B cell (primary cell): ENCODE measurements around the gene CES1. TPM values are rescaled to one million over a fixed set of nuclear protein-coding genes. Genes with fewer than 3 reads are reported as not detected.
"Not testable (repeated sequence)": the region's sequence is repeated elsewhere in the genome, so short reads cannot be mapped to it uniquely, and the experiment has no call there.

ENCODE experiments used
- ATAC-seq: fragments of 200-7000 bp; cut with Tn5 transposase; one replicate; pipeline ENCODE4 v1.10.0; 2021; ENCODE audit warnings: low read depth, mild to moderate bottlenecking, moderate number of reproducible peaks, moderate library complexity
- CTCF ChIA-PET: fragments of 350-600 bp; sonication (Branson Sonifier 250); formaldehyde crosslinking; loops from one replicate; lab custom pipeline; 2021; ENCODE audit warnings: antibody characterized with exemption, inconsistent platforms; lab: Charles Lee
- POLR2A ChIA-PET: fragments of 350-600 bp; sonication (Branson Sonifier 250); formaldehyde crosslinking; loops from one replicate; lab custom pipeline; 2021; ENCODE audit warnings: antibody characterized with exemption; lab: Charles Lee
- DNase-seq: peaks from one replicate; pipeline ENCODE4 v3.0.0; 2013
- H2AFZ ChIP-seq: 2 replicates; pipeline ENCODE4 v1.6.1; 2012; ENCODE audit warnings: mild to moderate bottlenecking, low read depth, low read length; ENCODE audit not compliant: insufficient read depth, poor library complexity, severe bottlenecking
- H3K27ac ChIP-seq, 2 donors: 1 replicate in 1 of 2; 2 replicates in 1 of 2; pipeline ENCODE4 v1.5.1; 2012 to 2013; ENCODE audit warnings: low read length in 2 of 2, mild to moderate bottlenecking in 2 of 2, moderate library complexity in 1 of 2
- H3K27me3 ChIP-seq, 4 experiments: fragments of 200-600 bp in 1 of 4; sonication (generic) in 1 of 4; replicated peaks in 1 of 4; 1 replicate in 2 of 4; 2 replicates in 2 of 4; pipeline versions ENCODE4 v1.6.1 to v1.7.0; 2013 to 2016; ENCODE audit warnings: low read length in 3 of 4, mild to moderate bottlenecking in 2 of 4, mixed read lengths in 1 of 4, moderate library complexity in 1 of 4; ENCODE audit not compliant: insufficient read depth in 4 of 4, control insufficient read depth in 3 of 4; ENCODE audit errors: control extremely low read depth in 1 of 4
- H3K36me3 ChIP-seq, 2 experiments: replicated peaks in 1 of 2; 1 replicate in 1 of 2; 2 replicates in 1 of 2; pipeline versions ENCODE4 v1.6.1 to v1.7.1; 2013; ENCODE audit warnings: low read length in 1 of 2; ENCODE audit not compliant: insufficient read depth in 2 of 2, control insufficient read depth in 1 of 2; ENCODE audit errors: control extremely low read depth in 1 of 2, extremely low read depth in 1 of 2
- H3K4me1 ChIP-seq, 2 donors: fragments of 200-600 bp in 1 of 2; sonication (generic) in 1 of 2; 1 replicate in 1 of 2; 2 replicates in 1 of 2; pipeline versions ENCODE4 v1.5.1 to v1.6.1; 2013 to 2017; ENCODE audit warnings: low read length in 2 of 2; ENCODE audit not compliant: control insufficient read depth in 2 of 2, insufficient read depth in 2 of 2
- H3K4me2 ChIP-seq: replicated peaks from 2 replicates; pipeline ENCODE3; 2012; ENCODE audit warnings: mild to moderate bottlenecking, low read depth, low read length; ENCODE audit not compliant: poor library complexity, severe bottlenecking
- H3K4me3 ChIP-seq, 5 experiments: fragments of 200-600 bp in 1 of 5; sonication (generic) in 1 of 5; 1 replicate in 3 of 5; 2 replicates in 2 of 5; pipeline versions ENCODE4 v1.5.1 to v1.7.0; 2011 to 2016; ENCODE audit warnings: low read length in 4 of 5, mild to moderate bottlenecking in 4 of 5, low read depth in 2 of 5, control low read depth in 1 of 5, moderate library complexity in 1 of 5; ENCODE audit not compliant: insufficient read depth in 1 of 5; ENCODE audit errors: control extremely low read depth in 1 of 5, extremely low read depth in 1 of 5
- H3K79me2 ChIP-seq: fragments of 200-600 bp; sonication (generic); one replicate; pipeline ENCODE4 v1.6.0; 2016; ENCODE audit warnings: low read length; ENCODE audit not compliant: control insufficient read depth, insufficient read depth
- H3K9ac ChIP-seq: fragments of 200-600 bp; sonication (generic); 2 replicates; pipeline ENCODE4 v1.6.1; 2017; ENCODE audit warnings: mild to moderate bottlenecking, low read length, moderate library complexity
- H3K9me3 ChIP-seq, 3 donors: one replicate each; pipeline versions ENCODE4 v1.6.1 to v1.7.1; 2013; ENCODE audit warnings: low read length in 2 of 3; ENCODE audit not compliant: control insufficient read depth in 2 of 3, insufficient read depth in 1 of 3; ENCODE audit errors: control extremely low read depth in 1 of 3
- H4K20me1 ChIP-seq: 2 replicates; pipeline ENCODE4 v1.6.0; 2012; ENCODE audit warnings: mild to moderate bottlenecking, low read length; ENCODE audit not compliant: insufficient read depth, control insufficient read depth, poor library complexity, severe bottlenecking
- H3K27ac Mint-ChIP-seq: one replicate; pipeline ENCODE4 v1.8.0; 2021; ENCODE audit warnings: mixed read lengths
- H3K27me3 Mint-ChIP-seq: one replicate; pipeline ENCODE4 v1.8.0; 2021; ENCODE audit warnings: mixed read lengths
- H3K4me1 Mint-ChIP-seq: one replicate; pipeline ENCODE4 v1.8.0; 2021; ENCODE audit warnings: mixed read lengths
- H3K4me3 Mint-ChIP-seq: one replicate; pipeline ENCODE4 v1.8.0; 2021; ENCODE audit warnings: mixed read lengths
- H3K9me3 Mint-ChIP-seq: one replicate; pipeline ENCODE4 v1.8.0; 2022; ENCODE audit warnings: mixed read lengths; ENCODE audit not compliant: insufficient read depth
- CTCF ChIP-seq: fragments of 200-600 bp; IDR thresholded peaks from one replicate; pipeline ENCODE4 v1.8.0; 2022; ENCODE audit warnings: antibody characterized with exemption, mild to moderate bottlenecking
- EZH2 ChIP-seq: IDR thresholded peaks from 2 replicates; pipeline ENCODE4 v1.6.1; 2012; ENCODE audit warnings: borderline replicate concordance, low read depth, mild to moderate bottlenecking, moderate library complexity, low read length; ENCODE audit not compliant: insufficient read depth, poor library complexity, severe bottlenecking
- WGBS: methylation state at CpG from one replicate; pipeline ENCODE4 v1.1.5; 2013; ENCODE audit warnings: missing lambda C conversion rate; ENCODE audit not compliant: insufficient coverage; 5-methylcytosine and 5-hydroxymethylcytosine counted together
- intact Hi-C: fragments of 100-400 bp; cut with micrococcal nuclease; formaldehyde crosslinking; loops from one replicate; pipeline ENCODE4 v1.10.0; 2022
- polyA plus RNA-seq: library from polyadenylated mRNA; depleted of rRNA; stranded (reverse); fragments of >200 nt; gene quantifications from 2 replicates; pipeline ENCODE4 v1.2.3, GENCODE V29; 2012
- total RNA-seq, 2 donors: library from RNA; stranded (reverse); fragments of 120-200 nt in 1 of 2; gene quantifications; 1 replicate in 1 of 2; 2 replicates in 1 of 2; pipeline versions ENCODE4 v1.2.3 to v1.2.4, GENCODE V29; 2013 to 2022

Gene CES1
- total and polyA plus RNA-seq, 2 donors (not counting 1 experiment from before 2014, with no cell fraction given) = 0.37 to 1.2 TPM

- H3K4me1 Mint-ChIP-seq = no peaks in the 10 kb centered on the region
- Histone ChIP-seq H3K4me3 (no peak overlapping the region), H3K4me1 (no peaks in the 10 kb centered on the region), H3K9me3 (no peaks in the 10 kb centered on the region), H3K9ac (no peak overlapping the region), H3K79me2 (no peaks in the 10 kb centered on the region), H3K4me2 (no peak overlapping the region), H3K27me3 (no peaks in the 10 kb centered on the region), H2AFZ (no peak overlapping the region), H3K27ac (no peak overlapping the region), H3K36me3 (no peaks in the 10 kb centered on the region), H4K20me1 (no peaks in the 10 kb centered on the region)
- intact Hi-C loops = no loop called here
- H3K4me3 Mint-ChIP-seq = no peak overlapping the region
- WGBS = 61% methylated on average over 3 of the region's 4 CpGs
- H3K27ac Mint-ChIP-seq = no peak overlapping the region
- DNase-seq (no peak), ATAC-seq (no peak)
- H3K27me3 Mint-ChIP-seq = peaks cover 52% of the 10 kb centered on the region
- POLR2A ChIA-PET = no interaction called here
- CTCF ChIA-PET = no interaction called here
- H3K9me3 Mint-ChIP-seq = no peaks in the 10 kb centered on the region
- TF ChIP-seq CTCF (no peak), EZH2 (no peak)
Measured at GRCh38 chr16:55815320-55815719, 17.6 kb downstream of the CES1 start.

GRCh38 chr16:55814174-55814573 is 18.7 kb downstream of the CES1 start:
- POLR2A ChIA-PET, H3K4me3 ChIP-seq, H3K9ac ChIP-seq, intact Hi-C loops, CTCF ChIA-PET, H3K27ac ChIP-seq, H3K27me3 ChIP-seq, H3K4me2 ChIP-seq, H3K9me3 Mint-ChIP-seq, H3K36me3 ChIP-seq, H3K4me3 Mint-ChIP-seq, H3K27ac Mint-ChIP-seq, H3K79me2 ChIP-seq, ATAC-seq, H3K4me1 ChIP-seq, H3K4me1 Mint-ChIP-seq, H3K9me3 ChIP-seq, H2AFZ ChIP-seq, H4K20me1 ChIP-seq, DNase-seq: not testable (repeated sequence)
- 100% methylated on average over 1 of the region's 2 CpGs for WGBS
- peaks cover 54% of the 10 kb centered on the region for H3K27me3 Mint-ChIP-seq

GRCh38 chr16:55813730-55814129 is 19.2 kb downstream of the CES1 start:
- CTCF ChIA-PET, DNase-seq, H4K20me1 ChIP-seq, H3K4me2 ChIP-seq, H3K9me3 ChIP-seq, H3K9me3 Mint-ChIP-seq, H3K27ac Mint-ChIP-seq, H3K27ac ChIP-seq, ATAC-seq, H3K4me1 ChIP-seq, H3K9ac ChIP-seq, intact Hi-C loops, H3K36me3 ChIP-seq, POLR2A ChIA-PET, H3K4me1 Mint-ChIP-seq, H3K79me2 ChIP-seq, H3K4me3 ChIP-seq, H3K27me3 ChIP-seq, H2AFZ ChIP-seq, H3K4me3 Mint-ChIP-seq: not testable (repeated sequence)
- peaks cover 51% of the 10 kb centered on the region for H3K27me3 Mint-ChIP-seq
- WGBS = 94% methylated on average over 3 of the region's 9 CpGs
